NT2/D1 (cell line): ENCODE measurements around the gene GLT8D2.

Experiments
- SUZ12 ChIP-seq: IDR thresholded peaks from 2 replicates; pipeline ENCODE4 v1.6.1; 2011; ENCODE audit not compliant: insufficient read length, insufficient read depth; ENCODE audit errors: extremely low read depth
- YY1 ChIP-seq: IDR thresholded peaks from 2 replicates; pipeline ENCODE4 v1.6.1; 2011; ENCODE audit not compliant: insufficient read length, insufficient read depth
- ZNF274 ChIP-seq: IDR thresholded peaks from 2 replicates; pipeline ENCODE4 v1.6.1; 2011; ENCODE audit warnings: mild to moderate bottlenecking, low read depth, low read length

GRCh38 chr12:104023710-104024109 is 26.3 kb downstream of the GLT8D2 start:
- TF ChIP-seq SUZ12 (no peak), YY1 (no peak), ZNF274 (no peak)
